Osteoblast (primary cell): ENCODE results near the gene CEP112. TPM values are rescaled to one million over a fixed set of nuclear protein-coding genes. Genes with fewer than 3 reads are reported as not detected.

Experiments
- DNase-seq: peaks from one replicate; pipeline ENCODE4 v3.0.0; 2011; ENCODE audit warnings: low spot score, mixed read lengths; ENCODE audit not compliant: insufficient read length; ENCODE audit errors: missing footprints
- H2AFZ ChIP-seq: 2 replicates; pipeline ENCODE4 v1.6.0; 2011; ENCODE audit warnings: mild to moderate bottlenecking, low read length
- H3K27ac ChIP-seq: 2 replicates; pipeline ENCODE4 v1.5.1; 2011; ENCODE audit warnings: mild to moderate bottlenecking, low read depth, low read length, moderate library complexity
- H3K27me3 ChIP-seq: 2 replicates; pipeline ENCODE4 v1.6.0; 2012; ENCODE audit warnings: mild to moderate bottlenecking, control low read depth, inconsistent platforms, low read length, moderate library complexity; ENCODE audit not compliant: insufficient read depth
- H3K36me3 ChIP-seq: 2 replicates; pipeline ENCODE4 v1.5.1; 2011; ENCODE audit warnings: mild to moderate bottlenecking, low read length, control low read depth, moderate library complexity; ENCODE audit not compliant: insufficient read depth
- H3K4me1 ChIP-seq: 2 replicates; pipeline ENCODE4 v1.5.1; 2011; ENCODE audit warnings: mild to moderate bottlenecking, low read length, control low read depth, moderate library complexity; ENCODE audit not compliant: insufficient read depth
- H3K4me2 ChIP-seq: 2 replicates; pipeline ENCODE4 v1.6.0; 2011; ENCODE audit warnings: mild to moderate bottlenecking, low read length; ENCODE audit not compliant: insufficient read depth
- H3K4me3 ChIP-seq: fragments of 200-600 bp; sonication (generic); 3 replicates; pipeline ENCODE4 v1.5.1; 2012; ENCODE audit warnings: mild to moderate bottlenecking, low read length, inconsistent platforms; ENCODE audit not compliant: insufficient read depth
- H3K79me2 ChIP-seq: 2 replicates; pipeline ENCODE4 v1.6.0; 2012; ENCODE audit warnings: mild to moderate bottlenecking, low read length, control low read depth, inconsistent platforms; ENCODE audit not compliant: insufficient read depth
- H3K9me3 ChIP-seq: 2 replicates; pipeline ENCODE4 v1.5.1; 2011; ENCODE audit warnings: low read depth, low read length, control low read depth
- H4K20me1 ChIP-seq: 2 replicates; pipeline ENCODE4 v1.6.0; 2012; ENCODE audit warnings: mild to moderate bottlenecking, low read length, control low read depth; ENCODE audit not compliant: insufficient read depth
- CTCF ChIP-seq: IDR thresholded peaks from 2 replicates; pipeline ENCODE4 v1.5.1; 2011; ENCODE audit warnings: mild to moderate bottlenecking, low read depth, low read length, moderate library complexity; ENCODE audit errors: extremely low read depth
- total RNA-seq: library from RNA; depleted of rRNA; stranded (reverse); fragments of >200 nt; gene quantifications from 2 replicates; pipeline ENCODE4 v1.2.3, GENCODE V29; 2012

The CEP112 gene
- total RNA-seq, 1 donor = 8.3 TPM

- no peak overlapping the region for H3K4me2 ChIP-seq
- H3K27me3 ChIP-seq = no peaks in the 10 kb centered on the region
- peaks cover 27% of the 10 kb centered on the region for H3K4me1 ChIP-seq
- H2AFZ ChIP-seq = no peak overlapping the region
- no peak for TF ChIP-seq CTCF
- no peaks in the 10 kb centered on the region for H4K20me1 ChIP-seq
- no peaks in the 10 kb centered on the region for H3K79me2 ChIP-seq
- H3K9me3 ChIP-seq = no peaks in the 10 kb centered on the region
- H3K4me3 ChIP-seq = no peak overlapping the region
- no peak overlapping the region for H3K27ac ChIP-seq
- DNase-seq = no peak
- no peaks in the 10 kb centered on the region for H3K36me3 ChIP-seq
Observed at GRCh38 chr17:65699459-65699858, 492.5 kb downstream of the CEP112 start.

- DNase-seq = peak; percentile 21
- Histone ChIP-seq H3K4me1 (peaks cover 27% of the 10 kb centered on the region), H3K27ac (peak overlapping the region; percentile 49), H3K9me3 (no peaks in the 10 kb centered on the region), H3K79me2 (no peaks in the 10 kb centered on the region), H2AFZ (no peak overlapping the region), H3K4me3 (no peak overlapping the region), H4K20me1 (no peaks in the 10 kb centered on the region), H3K36me3 (no peaks in the 10 kb centered on the region), H3K4me2 (peak overlapping the region; percentile 35), H3K27me3 (no peaks in the 10 kb centered on the region)
- TF ChIP-seq CTCF = no peak
Observed at GRCh38 chr17:65698381-65699061, 493.4 kb downstream of the CEP112 start.

- H3K27ac ChIP-seq = peak overlapping the region; percentile 49
Observed at GRCh38 chr17:65697661-65698060, 494.3 kb downstream of the CEP112 start.

More at GRCh38 chr17:65697661-65698060, 494.3 kb downstream of the CEP112 start:
- H4K20me1 ChIP-seq = no peaks in the 10 kb centered on the region
- no peaks in the 10 kb centered on the region for H3K79me2 ChIP-seq
- no peak overlapping the region for H3K4me3 ChIP-seq
- no peak overlapping the region for H2AFZ ChIP-seq
- peaks cover 27% of the 10 kb centered on the region for H3K4me1 ChIP-seq
- no peak overlapping the region for H3K4me2 ChIP-seq
- H3K27me3 ChIP-seq = no peaks in the 10 kb centered on the region
- no peaks in the 10 kb centered on the region for H3K36me3 ChIP-seq
- H3K9me3 ChIP-seq = no peaks in the 10 kb centered on the region
- TF ChIP-seq CTCF = no peak
- DNase-seq = no peak
